ENCODE results near the gene FGF19.

DNA sequence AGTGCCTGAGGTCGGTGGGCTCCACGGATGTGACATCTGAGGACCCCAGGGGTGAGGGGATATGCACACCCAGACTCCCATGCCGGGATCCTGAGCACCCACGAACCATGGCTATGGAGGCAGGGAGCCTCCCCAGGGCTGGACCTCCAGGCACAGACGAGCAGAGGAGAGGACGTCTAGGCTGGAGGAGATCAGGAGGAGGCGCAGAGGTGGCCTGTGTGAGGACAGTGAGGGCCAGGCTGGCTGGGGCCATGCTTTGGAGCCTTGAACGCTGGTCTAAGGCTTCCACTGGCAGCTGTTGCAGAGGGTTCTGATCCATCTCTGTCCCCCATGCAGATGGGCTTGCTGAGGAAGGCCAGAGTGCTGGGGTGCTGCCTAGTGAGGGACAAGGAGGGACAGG lies 42.3 kb upstream of the FGF19 start:
- TF ChIP-seq, protein P1, sequence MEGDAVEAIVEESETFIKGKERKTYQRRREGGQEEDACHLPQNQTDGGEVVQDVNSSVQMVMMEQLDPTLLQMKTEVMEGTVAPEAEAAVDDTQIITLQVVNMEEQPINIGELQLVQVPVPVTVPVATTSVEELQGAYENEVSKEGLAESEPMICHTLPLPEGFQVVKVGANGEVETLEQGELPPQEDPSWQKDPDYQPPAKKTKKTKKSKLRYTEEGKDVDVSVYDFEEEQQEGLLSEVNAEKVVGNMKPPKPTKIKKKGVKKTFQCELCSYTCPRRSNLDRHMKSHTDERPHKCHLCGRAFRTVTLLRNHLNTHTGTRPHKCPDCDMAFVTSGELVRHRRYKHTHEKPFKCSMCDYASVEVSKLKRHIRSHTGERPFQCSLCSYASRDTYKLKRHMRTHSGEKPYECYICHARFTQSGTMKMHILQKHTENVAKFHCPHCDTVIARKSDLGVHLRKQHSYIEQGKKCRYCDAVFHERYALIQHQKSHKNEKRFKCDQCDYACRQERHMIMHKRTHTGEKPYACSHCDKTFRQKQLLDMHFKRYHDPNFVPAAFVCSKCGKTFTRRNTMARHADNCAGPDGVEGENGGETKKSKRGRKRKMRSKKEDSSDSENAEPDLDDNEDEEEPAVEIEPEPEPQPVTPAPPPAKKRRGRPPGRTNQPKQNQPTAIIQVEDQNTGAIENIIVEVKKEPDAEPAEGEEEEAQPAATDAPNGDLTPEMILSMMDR (conservative IDR thresholded peaks at IDR 0.05 in 1 of 2, IDR thresholded peaks at IDR 0.05 in 1 of 2; ENCODE audit: low read depth in 1 of 2, low read length in 2 of 2) = no peak
- TF ChIP-seq EZH2 (IDR thresholded peaks at IDR 0.05; ENCODE audit: low read length, missing control alignments) = no peak

Measured in fibroblast of lung (primary cell).